GM19324 (cell line): ENCODE measurements around the gene HSF2BP.
"Not testable (repeated sequence)": the region's sequence is repeated elsewhere in the genome, so short reads cannot be mapped to it uniquely, and the experiment has no call there.

Experiments used
- ATAC-seq: cut with Tn5 transposase; IDR thresholded peaks from one replicate; pipeline ENCODE4 v1.9.1; 2021; ENCODE audit warnings: mild to moderate bottlenecking, moderate library complexity; ENCODE audit not compliant: unreplicated experiment, low FRiP score

The HSF2BP gene

DNA sequence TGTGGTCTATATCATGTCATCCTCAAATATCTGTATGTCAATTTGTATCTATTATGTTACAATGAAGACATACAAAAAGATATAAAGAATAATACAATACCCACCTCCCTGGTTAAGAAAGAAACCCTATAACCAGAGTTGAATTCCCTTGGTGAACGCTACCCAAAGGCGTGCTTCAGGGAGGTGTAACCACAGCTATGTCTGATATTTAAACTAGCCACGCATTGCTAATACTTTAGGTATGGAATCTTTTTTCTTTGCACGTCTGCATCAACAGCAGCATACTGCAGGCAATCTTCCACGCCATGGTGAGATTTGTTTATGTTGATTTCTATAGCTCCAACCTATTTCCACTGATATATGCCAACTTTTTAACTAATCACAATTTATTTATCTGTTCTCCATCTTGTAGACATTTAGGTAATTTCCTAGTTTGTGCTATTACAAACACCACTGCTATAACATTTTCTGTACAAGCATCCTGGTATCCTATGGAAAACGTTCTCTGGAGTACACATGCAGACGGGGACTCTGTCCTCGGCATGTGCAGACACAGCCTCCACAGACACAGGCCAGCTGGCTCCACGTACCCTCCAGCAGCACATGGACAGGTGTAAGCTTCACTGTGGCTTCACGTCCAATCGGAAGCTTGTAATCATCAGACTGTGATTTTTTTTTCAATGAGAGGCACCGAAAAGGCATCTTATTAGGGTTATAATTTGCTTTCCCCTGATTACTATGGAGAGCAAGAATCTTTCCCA lies 58.5 kb downstream of the HSF2BP start:
- ATAC-seq = no peak

GRCh38 chr21:43599728-43600127 lies 59.6 kb downstream of the HSF2BP start:
- ATAC-seq = no peak

GRCh38 chr21:43598416-43599120 lies 60.7 kb downstream of the HSF2BP start:
- no peak for ATAC-seq

GRCh38 chr21:43597540-43598250 lies 61.6 kb downstream of the HSF2BP start:
- ATAC-seq = no peak

DNA sequence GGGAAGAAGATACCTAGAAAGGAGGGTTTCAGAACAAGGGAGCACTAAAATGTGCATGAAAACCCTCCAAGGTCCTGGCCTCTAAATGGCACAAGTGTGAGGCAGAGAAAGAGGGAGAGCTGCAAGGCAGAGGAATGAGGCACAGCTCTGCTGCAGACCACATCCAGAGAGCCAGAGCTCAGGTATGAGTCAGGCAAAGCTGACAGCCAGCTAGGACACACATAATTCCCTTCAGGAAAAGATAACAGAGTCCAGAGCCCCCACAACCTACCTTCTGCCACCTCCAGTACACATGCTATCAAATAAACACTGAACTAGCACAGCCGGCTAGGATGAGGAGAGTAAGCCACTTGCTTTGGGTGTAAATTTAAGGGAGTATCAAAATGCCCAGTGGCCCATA lies 62.2 kb downstream of the HSF2BP start:
- no peak for ATAC-seq

GRCh38 chr21:43596616-43597015 lies 62.7 kb downstream of the HSF2BP start:
- ATAC-seq = no peak

DNA sequence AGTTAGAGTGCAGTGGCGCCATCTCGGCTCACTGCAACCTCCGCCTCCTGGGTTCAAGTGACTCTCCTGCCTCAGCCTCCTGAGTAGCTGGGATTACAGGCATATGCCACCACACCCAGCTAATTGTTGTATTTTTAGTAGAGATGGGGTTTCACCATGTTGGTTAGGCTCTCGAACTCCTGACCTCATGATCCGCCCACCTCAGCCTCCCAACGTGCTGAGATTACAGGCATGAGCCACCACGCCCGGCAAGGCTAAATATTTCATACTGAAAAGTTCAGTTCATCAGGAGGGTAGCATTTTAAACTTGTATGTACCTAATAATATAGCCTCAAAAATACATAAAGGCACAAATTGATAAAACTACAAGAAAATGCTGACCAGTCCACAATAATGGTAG lies 63.5 kb downstream of the HSF2BP start:
- not testable (repeated sequence) for ATAC-seq

DNA sequence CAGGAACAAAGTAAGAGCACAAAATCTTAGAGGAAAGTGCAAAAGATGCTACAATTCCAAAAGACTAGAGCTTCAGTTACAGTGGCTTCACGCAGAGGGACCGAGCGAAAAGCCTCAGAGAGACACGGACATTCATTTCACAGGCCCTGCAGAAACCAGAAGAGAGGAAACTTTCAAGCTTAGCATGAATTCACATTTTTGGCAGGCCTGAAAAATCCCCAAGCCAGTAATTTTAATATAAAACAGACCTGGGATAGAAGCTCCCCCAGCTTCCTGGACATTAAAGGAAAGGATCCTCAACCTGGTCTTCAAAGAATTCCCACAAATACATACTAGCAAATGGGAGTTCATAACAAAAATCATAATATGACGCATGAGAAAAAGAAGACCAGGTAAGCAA lies 66.2 kb downstream of the HSF2BP start:
- no peak for ATAC-seq

DNA sequence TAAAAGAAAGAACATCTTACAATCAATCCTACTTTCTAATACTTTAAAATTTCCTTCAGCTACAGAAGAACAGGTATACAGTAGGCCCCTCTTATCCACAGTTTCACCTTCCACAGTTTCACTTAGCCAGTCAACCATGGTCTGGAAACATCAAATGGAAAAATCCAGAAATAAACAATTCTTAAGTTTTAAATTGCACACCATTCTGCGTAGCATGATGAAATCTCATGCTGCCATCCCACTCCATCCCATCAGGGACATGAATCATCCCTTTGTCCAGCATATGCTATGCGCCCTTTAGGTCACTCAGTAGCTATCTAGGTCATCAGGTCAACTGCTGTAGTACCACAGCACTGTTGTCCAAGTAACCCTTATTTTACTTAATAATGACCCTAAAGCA lies 67.7 kb downstream of the HSF2BP start:
- ATAC-seq = no peak

DNA sequence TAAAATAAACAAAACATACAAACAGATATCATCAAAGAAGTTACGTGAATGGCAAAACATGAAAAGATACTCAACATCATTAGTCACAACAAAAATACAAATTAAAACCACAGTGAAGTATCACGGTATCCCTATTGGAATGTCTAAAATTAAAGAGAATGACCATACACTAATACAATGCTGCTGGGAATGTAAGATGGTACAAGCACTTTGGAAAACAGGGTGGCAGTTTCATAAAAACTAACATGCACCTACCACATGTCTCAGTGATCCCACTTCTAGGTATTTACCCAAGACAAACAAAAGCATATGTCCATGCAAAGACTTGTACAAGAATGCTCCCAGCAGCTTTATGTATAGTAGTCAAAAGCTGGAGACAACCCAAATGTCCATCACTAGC lies 69.1 kb downstream of the HSF2BP start:
- ATAC-seq = no peak

DNA sequence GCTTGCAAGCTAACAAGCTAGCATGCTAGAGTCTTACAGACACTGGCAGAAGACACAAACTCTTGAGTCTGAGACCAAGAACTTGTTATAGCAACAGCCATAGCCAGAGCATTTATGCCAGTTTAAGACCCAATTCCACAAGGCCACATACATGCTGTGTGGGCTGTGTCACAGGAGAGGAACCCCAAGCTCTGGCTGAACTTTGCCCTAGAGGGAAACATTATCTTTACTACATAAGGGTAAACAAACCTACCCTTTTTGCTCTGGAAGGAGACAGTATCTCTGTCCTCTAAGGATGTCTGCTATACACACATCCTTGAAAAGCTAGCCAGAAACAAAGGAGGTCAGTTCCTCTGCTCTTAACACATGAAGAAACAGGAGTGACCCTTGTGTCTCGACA lies 70.3 kb downstream of the HSF2BP start:
- no peak for ATAC-seq

DNA sequence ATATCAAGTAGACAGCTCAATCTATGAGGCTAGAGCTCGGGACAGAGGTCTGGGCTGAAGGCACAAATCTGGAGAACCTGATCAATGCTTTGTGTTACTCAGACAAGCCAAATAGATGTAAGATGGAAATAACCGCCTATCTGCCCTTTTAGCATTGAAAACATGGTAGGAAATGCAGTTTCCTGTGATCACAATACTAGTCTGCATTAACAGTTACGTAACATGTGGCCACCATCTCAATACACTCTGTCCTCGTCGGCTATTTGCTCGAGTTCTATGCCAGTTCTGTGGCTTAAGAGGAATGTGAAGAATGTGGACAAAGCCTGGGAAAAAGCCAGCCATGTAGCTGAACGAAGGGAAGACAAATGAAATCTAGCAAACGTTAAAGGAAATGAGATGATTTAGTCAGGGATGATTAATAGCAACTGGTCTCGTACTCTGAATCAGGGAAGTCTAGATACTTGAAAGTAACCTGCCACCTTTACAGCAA lies 73.3 kb downstream of the HSF2BP start:
- no peak for ATAC-seq

GRCh38 chr21:43585514-43585913 lies 73.8 kb downstream of the HSF2BP start:
- no peak for ATAC-seq

GRCh38 chr21:43581453-43581852 lies 77.8 kb downstream of the HSF2BP start:
- ATAC-seq = no peak

GRCh38 chr21:43578677-43579303 lies 80.5 kb downstream of the HSF2BP start:
- ATAC-seq = no peak

GRCh38 chr21:43575473-43575844 lies 83.8 kb downstream of the HSF2BP start:
- no peak for ATAC-seq

DNA sequence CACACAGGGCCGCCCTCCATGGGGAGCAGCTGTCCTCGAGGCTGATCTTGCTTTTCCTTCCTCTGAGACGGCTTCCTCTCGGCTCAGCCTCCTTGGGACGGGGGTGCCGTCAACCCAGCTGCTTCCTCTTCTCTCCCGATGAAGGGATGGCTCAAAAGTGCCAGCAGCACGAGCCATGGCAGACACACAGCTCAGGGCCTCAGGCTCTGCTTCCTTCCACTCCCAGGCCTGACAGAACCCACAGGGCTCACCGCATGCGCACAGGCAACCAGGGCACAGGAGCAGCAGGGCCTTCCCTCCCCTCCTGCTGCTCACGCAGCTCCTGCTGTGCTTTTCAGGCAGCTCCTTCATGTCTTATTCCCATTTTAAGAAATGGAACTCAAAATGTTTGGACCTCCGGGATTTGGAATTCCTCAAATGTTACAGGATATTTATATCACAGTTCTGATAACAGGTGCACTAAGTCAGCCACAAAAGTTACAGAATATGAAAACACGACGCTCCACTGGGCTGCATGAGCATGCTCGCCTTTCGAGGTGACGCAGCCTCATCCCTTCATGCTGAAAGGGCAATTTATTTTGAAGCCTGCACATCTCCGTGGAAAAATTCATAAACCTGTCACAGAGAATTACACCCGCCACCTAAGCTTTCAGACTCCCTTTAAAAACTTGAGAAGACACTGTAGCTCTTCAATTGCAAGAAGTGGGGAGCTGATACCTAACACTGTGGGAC lies 84.4 kb downstream of the HSF2BP start:
- no peak for ATAC-seq

GRCh38 chr21:43573921-43574320 lies 85.4 kb downstream of the HSF2BP start:
- no peak for ATAC-seq

- ATAC-seq = no peak
Observed at GRCh38 chr21:43572446-43572845, 86.8 kb downstream of the HSF2BP start.

GRCh38 chr21:43571976-43572375 lies 87.3 kb downstream of the HSF2BP start:
- ATAC-seq = no peak
